ENCODE measurements around the gene KRTAP9-2.
"Not testable (repeated sequence)": the region's sequence is repeated elsewhere in the genome, so short reads cannot be mapped to it uniquely, and the experiment has no call there.

The KRTAP9-2 gene

GRCh38 chr17:41237949-41238437 is 11.5 kb downstream of the KRTAP9-2 start, which contains the start of gene KRTAP9-8:
Gene KRTAP9-8, plus strand, starts transcription at chr17:41237999. Its CDS starts 53 bp downstream, at chr17:41238052.
- DNase-seq = not testable (repeated sequence)

DNA sequence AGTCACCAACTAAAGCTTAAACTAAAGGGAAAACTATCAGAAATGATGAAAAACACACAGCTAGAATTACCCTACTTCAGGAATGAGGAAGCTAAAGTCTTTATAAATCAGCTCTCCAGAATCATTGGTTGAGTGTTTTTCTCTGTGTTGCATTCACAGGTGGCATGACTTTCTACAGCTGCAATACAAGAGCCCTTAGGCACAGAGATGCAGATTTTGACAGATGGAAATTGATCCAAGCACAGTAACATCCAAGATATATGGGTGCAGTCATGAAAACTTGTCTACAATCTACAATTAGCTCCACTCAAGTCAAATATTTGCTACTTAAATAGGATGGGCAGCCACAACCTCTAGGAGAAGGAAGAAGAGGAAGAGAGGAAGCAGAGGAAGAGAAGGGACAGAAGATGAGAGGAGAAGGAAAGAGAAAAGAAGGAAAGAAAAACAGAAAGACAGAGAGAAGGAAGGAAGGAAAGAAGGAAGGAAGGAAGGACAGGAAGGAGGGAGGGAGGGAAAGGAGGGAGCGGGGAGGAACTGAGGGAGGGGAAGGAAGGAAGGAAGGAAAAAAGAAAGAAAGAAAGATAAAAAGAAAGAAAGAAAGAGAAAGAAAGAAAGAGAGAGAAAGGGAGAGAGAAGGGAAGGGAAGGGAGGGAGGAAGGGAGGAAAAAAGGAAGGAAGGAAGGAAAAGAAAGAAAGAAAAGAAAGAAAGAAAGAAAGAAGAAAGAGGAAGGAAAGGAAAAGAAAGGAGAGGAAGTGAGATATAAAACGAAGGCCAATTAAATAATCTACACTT is 20.7 kb downstream of the KRTAP9-2 start:
- DNase-seq = not testable (repeated sequence)

DNA sequence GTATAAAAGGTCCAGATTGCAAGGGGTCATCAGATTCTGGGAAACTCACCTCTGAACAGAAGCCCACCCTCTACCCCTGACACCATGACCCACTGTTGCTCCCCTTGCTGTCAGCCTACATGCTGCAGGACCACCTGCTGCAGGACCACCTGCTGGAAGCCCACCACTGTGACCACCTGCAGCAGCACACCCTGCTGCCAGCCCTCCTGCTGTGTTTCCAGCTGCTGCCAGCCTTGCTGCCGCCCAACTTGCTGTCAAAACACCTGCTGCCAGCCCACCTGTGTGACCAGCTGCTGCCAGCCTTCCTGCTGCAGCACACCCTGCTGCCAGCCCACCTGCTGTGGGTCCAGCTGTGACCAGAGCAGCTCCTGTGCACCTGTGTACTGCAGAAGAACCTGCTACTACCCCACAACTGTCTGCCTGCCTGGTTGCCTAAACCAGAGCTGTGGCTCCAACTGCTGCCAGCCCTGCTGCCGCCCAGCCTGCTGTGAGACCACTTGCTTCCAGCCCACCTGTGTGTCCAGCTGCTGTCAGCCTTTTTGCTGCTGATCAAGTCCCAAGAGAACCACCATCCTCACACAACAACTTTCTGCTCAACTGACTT is 23.3 kb downstream of the KRTAP9-2 start, which contains the start of gene KRTAP9-4:
Gene KRTAP9-4 (plus strand): TSS at position 51 of the 604 bp plus-strand sequence. CDS start 34 bp downstream, at position 85.
- not testable (repeated sequence) for DNase-seq

DNA sequence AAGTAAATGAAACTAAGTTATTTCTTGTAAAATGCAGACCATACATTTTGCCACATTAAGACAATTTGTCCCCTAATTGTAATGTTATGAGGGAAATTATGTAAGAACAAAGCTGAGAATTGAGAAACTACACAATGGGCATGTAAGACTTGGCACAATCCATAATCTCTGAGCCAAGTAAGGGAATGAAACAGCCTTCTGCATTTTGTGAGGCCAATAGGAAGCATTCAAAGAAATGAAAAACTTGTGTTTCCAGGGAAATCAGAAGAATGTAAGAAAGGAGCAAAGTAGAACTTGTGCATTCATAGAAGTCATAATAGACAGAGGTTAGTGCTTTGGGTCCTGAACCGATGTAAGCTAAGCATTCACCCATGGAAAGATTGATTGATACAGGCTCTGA is 24.8 kb downstream of the KRTAP9-2 start:
- no peak for DNase-seq

DNA sequence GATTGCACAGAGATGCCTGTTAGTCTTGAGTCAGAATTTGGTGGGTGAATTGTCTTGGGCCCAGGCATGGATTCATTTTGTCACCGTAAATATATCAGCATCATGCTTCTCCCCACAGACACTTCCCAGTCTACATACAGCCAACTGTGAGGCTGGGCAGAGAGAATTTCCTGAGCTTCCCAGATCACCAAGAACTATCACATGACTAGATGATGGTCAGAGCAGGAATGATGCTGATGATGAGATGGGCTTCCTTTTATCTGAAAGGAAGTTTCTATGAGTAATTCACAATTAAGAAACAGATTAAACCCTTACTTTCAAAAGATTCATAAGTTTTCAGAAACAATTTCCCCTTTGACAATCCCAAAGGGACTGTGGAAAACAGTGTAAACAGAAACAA is 28.4 kb downstream of the KRTAP9-2 start:
- no peak for DNase-seq

- DNase-seq = not testable (repeated sequence)
Measured at GRCh38 chr17:41255381-41256290, 29.2 kb downstream of the KRTAP9-2 start, which contains the start of gene KRTAP9-9. Gene KRTAP9-9, plus strand, starts transcription at chr17:41255384.

DNA sequence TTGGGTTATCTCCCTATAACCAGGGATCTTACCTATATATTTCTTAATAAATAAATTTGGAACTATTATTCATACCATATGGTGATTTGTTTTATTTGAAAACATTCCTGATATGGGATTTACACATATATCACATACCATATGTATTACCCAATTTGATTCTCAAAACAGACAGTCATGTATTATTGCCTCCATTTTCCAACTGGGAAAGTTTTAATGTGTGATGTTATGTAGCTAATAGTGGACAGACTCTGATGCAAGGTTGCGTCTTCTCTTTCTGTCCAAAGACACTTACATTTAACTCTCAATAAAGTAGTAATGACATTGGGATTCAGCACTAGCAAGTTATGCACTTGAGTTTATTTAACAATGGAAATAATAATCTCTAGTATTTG is 29.8 kb downstream of the KRTAP9-2 start:
- DNase-seq = no peak

DNA sequence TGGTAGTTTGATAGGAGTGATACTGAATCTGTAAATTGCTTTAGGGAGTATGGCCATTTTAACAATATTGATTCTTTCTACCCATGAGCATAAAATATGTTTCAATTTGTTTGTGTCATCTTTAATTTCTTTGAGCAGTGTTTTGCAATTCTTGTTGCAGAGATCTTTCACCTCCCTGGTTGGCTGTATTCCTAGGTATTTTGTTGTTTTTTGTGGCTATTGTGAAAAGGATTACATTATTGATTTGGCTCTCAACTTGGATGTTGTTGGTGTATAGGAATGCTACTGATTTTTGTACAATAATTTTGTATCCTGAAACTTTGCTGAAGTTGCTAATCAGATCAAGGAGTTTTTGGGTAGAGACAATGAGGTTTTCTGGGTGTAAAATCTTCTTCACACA is 32.0 kb downstream of the KRTAP9-2 start:
- no peak for DNase-seq

GRCh38 chr17:41263212-41263611 is 36.8 kb downstream of the KRTAP9-2 start:
- DNase-seq = no peak

DNA sequence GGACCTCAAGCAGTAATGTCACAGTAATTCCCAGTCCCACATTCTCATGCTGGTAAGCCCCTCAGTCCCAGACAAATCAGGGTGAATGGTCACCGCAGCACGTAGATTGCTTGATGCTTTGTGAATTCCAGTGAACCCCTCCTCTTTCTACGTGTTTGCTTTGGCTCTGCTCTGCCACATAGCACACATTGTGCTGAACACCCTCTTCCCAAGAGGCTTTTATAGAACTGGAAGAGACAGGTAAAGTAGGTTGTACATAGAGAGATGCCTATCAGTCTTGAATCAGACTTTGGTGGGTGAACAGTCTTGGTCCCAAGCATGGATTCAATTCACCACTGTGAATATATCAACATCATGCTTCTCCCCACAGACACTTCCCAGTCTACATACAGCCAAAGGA is 38.2 kb downstream of the KRTAP9-2 start:
- no peak for DNase-seq

- no peak for DNase-seq
Measured at GRCh38 chr17:41265078-41265477, 38.6 kb downstream of the KRTAP9-2 start, which contains the start of gene KRTAP9-6. Gene KRTAP9-6, plus strand, starts transcription at chr17:41265378. Its CDS starts 0 bp downstream, at chr17:41265378.

DNA sequence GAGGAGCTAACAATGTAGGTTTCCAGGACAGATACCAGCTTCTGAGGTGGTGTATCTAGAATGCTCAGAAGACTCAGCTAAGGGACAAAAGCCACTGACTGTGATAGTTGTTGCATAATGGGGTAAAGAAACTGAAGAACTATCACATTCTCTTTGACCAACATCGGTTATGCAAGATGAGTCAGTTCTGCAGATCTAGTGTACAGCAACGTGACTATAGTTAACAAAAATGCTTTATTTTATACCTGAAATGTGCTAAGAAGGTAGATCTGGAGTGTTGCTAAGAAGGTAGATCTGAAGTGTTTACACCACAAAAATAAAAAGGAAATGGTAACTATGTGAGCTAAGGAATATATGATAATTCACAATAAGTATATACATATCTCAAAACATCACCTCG is 41.3 kb downstream of the KRTAP9-2 start:
- no peak for DNase-seq

- not testable (repeated sequence) for DNase-seq
Measured at GRCh38 chr17:41271323-41271722, 44.9 kb downstream of the KRTAP9-2 start.

GRCh38 chr17:41271858-41272257 is 45.4 kb downstream of the KRTAP9-2 start:
- no peak for DNase-seq

GRCh38 chr17:41275648-41276190 is 49.3 kb downstream of the KRTAP9-2 start, which contains the start of gene KRTAP9-7:
Gene KRTAP9-7, plus strand, starts transcription at chr17:41275698. Its CDS starts 0 bp downstream, at chr17:41275698.
- not testable (repeated sequence) for DNase-seq
